Urothelium cell line (cell line): ENCODE measurements around the gene RNU6-9.

Experiments used
- DNase-seq: peaks from one replicate; pipeline ENCODE4 v3.0.0; 2011; ENCODE audit warnings: low spot score, mixed read lengths
- FAIRE-seq: peaks from 2 replicates; lab custom pipeline; 2011; peaks lifted over from hg19 to GRCh38; lab: Jason Lieb, UNC

Gene RNU6-9

GRCh38 chr19:916645-917322 lies 23.5 kb downstream of the RNU6-9 start:
- DNase-seq, result no peak
- FAIRE-seq, result no peak

- FAIRE-seq (no peak), DNase-seq (no peak)
Observed at GRCh38 chr19:917323-918151, 24.3 kb downstream of the RNU6-9 start, which contains the start of gene KISS1R. TSS of gene KISS1R (plus strand) at chr19:917333. CDS start at chr19:917503, 170 bp downstream.

- no peak for DNase-seq
- no peak for FAIRE-seq
Observed at GRCh38 chr19:918152-918437, 24.8 kb downstream of the RNU6-9 start.

GRCh38 chr19:918481-919198 lies 25.4 kb downstream of the RNU6-9 start:
- FAIRE-seq (no peak), DNase-seq (no peak)

- DNase-seq (no peak), FAIRE-seq (no peak)
Observed at GRCh38 chr19:919199-920050, 26.1 kb downstream of the RNU6-9 start.

GRCh38 chr19:920051-920864 lies 27.0 kb downstream of the RNU6-9 start:
- DNase-seq, result peak; percentile 21
- no peak for FAIRE-seq

GRCh38 chr19:924553-925086 lies 31.3 kb downstream of the RNU6-9 start:
- no peak for FAIRE-seq

GRCh38 chr19:925087-925525 lies 31.8 kb downstream of the RNU6-9 start:
- DNase-seq (peak; percentile 76), FAIRE-seq (no peak)

More at GRCh38 chr19:924553-925086, 31.3 kb downstream of the RNU6-9 start:
- no peak for DNase-seq

- no peak for FAIRE-seq
- peak; percentile 78 for DNase-seq
Observed at GRCh38 chr19:925526-926322, 32.4 kb downstream of the RNU6-9 start, which contains the start of gene ARID3A. TSS of gene ARID3A (plus strand) at chr19:926035. CDS start at chr19:929529, 3,494 bp downstream.

GRCh38 chr19:926323-926588 lies 33.0 kb downstream of the RNU6-9 start:
- DNase-seq, result no peak

GRCh38 chr19:926589-927350 lies 33.5 kb downstream of the RNU6-9 start:
- no peak for DNase-seq
- no peak for FAIRE-seq

More at GRCh38 chr19:926323-926588, 33.0 kb downstream of the RNU6-9 start:
- FAIRE-seq, result no peak

GRCh38 chr19:927351-927779 lies 34.1 kb downstream of the RNU6-9 start:
- no peak for FAIRE-seq

GRCh38 chr19:927780-928401 lies 34.6 kb downstream of the RNU6-9 start:
- DNase-seq (no peak), FAIRE-seq (no peak)

More at GRCh38 chr19:927351-927779, 34.1 kb downstream of the RNU6-9 start:
- no peak for DNase-seq

- DNase-seq, result no peak
- FAIRE-seq, result no peak
Observed at GRCh38 chr19:928471-929202, 35.4 kb downstream of the RNU6-9 start.

GRCh38 chr19:929203-929890 lies 36.1 kb downstream of the RNU6-9 start:
- FAIRE-seq (no peak), DNase-seq (no peak)

- FAIRE-seq, result no peak
- no peak for DNase-seq
Observed at GRCh38 chr19:929891-930258, 36.6 kb downstream of the RNU6-9 start.
